Renal cortex interstitium (tissue), 11 donors: ENCODE measurements around the gene WDTC1. TPM values are rescaled to one million over a fixed set of nuclear protein-coding genes. Genes with fewer than 3 reads are reported as not detected.

Experiments
- DNase-seq, 11 donors: peaks; one replicate each; pipeline ENCODE4 v3.0.0-alpha.2; 2013; ENCODE audit warnings: low read depth in 9 of 11, low spot score in 4 of 11; ENCODE audit errors: extremely low read depth in 1 of 11
- polyA plus RNA-seq, 3 donors: library from polyadenylated mRNA; unstranded; fragments of 120-200 nt; gene quantifications; one replicate each; pipeline ENCODE4 v1.2.1, GENCODE V29; 2013; ENCODE audit not compliant: insufficient read length in 3 of 3

Gene WDTC1
- polyA plus RNA-seq, 3 donors: 38.1 to 49.8 (median 46.8) TPM

DNA sequence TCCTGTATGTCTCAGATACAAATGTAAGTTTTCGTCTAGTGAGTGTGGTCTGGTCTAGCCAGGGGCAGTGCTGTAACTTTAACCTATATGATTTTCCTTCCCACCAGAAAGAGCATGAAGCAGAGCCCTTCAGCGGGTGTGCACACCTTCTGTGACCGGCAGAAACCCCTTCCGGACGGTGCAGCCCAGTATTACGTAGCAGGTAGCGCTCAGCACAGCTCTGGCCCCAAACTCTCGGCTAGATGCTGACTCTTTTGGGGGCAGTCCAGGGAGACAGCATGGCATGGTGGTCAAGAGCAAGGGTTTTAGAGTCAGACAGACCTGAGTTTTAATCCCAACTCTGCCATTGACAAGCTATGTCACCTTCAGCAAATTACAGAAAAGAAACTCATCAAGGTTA is 59.5 kb downstream of the WDTC1 start:
- DNase-seq: no peak

- DNase-seq: peak in 1 of 11 donors; percentile 44
These were observed 62.4 kb downstream of the WDTC1 start for GRCh38 chr1:27296773-27297291.

DNA sequence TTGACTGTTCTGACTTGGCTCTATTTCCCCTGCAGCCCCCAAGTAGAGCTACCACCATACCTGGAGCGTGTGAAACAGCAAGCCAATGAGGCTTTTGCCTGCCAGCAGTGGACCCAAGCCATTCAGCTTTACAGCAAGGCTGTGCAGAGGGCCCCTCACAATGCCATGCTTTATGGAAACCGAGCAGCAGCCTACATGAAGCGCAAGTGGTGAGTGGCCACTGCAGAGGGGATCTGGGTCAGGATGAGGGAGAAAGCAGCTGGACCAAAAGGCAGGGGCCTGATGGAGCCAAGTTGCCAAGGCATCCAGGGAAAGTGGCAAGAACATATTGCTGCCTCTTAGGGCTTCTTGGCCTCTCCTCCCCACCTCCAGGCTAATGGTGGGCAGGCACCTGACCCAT is 63.5 kb downstream of the WDTC1 start:
- no peak for DNase-seq

DNA sequence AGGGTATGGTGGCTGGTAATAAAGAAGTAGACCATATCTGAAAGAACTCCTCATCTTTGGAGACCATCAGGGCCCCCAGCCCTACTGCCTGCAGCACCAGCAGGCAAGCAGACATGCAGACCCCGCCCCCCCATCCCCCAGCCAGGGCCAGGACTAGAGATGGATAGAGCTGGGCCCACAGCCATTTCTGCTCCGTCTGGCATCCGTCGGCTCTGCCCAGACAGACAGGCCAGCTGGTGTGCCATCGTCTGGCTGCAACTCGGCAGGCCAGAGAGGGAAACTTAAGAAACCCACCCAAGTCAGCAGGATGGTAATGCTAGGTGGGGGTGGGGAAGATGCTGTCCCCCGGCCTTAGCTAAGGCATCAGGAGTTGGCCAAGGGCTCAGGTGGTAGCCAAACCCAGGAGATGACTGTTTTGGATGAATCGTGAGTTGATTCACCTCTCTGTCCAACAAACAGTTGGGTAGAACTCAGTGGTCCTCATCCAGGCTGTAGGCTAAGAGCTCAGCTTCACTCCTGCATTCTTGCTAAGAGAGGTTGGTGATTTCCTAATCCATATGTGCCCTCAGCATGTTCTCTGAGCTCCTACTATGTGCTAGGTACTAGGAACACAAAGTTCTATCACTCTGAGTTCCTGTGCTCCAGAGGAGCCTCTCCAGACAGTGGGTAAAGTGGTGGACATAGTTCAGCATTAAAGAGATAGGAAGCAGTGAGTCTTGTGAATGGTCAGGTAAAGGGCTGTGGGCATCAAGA is 64.4 kb downstream of the WDTC1 start:
- DNase-seq: no peak

DNA sequence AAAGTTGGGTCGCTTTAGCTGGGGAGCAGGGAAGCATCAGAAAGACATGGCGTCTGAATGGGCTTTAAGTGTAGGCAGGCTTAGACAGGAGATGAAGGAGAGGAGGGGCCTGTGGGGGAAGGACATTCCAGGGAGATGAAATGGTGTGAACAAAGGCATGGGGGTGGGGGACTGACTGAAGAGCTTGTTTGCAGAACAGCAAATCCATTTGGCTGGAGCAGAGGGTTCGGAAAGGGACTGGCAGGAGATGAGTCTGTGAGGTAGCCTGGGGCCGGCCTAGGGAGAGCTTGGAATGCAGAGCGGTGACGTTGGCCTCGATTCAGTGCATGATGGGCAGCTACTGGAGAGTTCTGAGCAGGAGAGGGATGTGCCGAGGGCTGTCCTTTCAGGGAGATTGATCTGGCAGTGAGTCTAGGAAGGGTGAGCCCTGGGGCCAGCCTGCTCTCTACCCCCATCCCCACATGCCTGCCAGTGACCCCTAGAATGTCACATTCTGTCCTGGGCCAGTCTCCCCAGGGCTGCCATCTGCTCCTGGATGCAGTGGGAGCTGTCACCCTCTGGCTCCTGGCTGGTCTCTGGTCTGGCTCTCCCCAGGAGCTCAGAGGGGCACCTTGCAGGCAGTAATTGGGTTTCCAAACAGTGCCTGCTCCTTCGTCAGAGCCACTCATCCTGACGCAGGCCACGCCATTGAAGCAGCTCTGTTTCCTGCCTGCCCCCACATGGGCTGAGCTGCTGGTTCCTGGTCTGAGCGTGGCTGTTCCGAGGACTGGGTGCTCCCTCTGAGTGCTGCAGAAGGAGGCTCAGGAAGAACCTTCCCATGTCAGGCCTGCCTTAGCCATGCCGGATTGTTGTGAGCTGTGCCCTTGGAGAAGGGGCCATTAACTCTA is 65.2 kb downstream of the WDTC1 start:
- peak in 3 of 11 donors; percentile 32 to 41 (median 37) for DNase-seq

DNA sequence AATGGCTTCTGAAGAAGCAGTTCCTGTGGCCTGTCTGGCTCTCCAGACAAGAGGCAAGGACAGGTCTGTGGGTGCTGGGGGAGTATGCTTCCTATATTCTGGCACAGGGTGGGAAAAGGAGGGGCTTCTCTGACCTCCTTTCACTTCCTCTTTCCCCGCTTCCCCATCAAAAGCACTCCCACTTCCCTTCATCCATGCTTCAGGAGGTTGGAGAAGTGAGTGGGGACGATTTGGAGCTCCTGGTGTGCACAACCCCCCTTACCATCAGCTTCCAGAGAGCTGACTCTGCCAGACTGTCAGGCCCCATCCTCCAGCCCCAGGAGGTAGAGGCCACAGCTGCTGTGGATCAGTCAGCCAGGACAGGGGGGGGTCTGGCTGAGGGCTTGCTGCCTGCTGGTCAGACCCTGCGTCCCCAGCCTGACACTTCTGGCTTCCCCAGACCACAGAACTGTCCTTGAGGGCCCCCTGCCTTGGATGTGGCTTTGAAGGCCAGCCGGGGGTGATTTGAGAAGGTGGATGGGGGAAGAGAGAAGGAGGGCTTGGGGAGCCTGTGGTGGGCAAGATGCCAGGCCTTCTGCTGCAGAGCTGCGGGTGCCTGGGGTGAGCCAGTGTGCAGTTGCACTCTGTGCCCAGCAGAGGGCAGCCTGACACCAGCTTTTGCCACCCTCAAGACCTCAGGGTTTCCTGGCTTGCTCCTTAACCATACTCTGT is 66.1 kb downstream of the WDTC1 start:
- DNase-seq: peak; percentile 77 to 92 (median 86)

GRCh38 chr1:27301052-27301422 is 66.6 kb downstream of the WDTC1 start:
- DNase-seq: no peak

GRCh38 chr1:27301582-27302199 is 67.3 kb downstream of the WDTC1 start:
- DNase-seq: no peak

GRCh38 chr1:27302612-27303011 is 68.2 kb downstream of the WDTC1 start:
- DNase-seq: no peak

DNA sequence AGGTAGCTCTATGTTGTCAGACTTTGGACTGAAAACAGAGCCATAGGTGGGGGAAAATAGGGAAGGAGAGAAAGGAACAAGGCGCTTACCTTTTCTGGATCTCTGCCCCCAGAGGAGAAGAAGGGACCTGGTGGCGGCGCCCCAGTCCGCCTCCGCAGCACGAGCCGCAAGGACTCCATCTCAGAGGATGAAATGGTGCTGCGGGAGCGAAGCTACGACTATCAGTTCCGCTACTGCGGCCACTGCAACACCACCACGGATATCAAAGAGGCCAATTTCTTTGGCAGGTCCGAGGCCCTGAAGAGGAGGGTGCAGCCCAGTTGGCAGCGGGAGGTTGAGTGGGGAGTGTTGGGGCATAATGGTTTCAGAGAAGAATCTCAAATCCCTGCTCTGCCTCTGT is 69.1 kb downstream of the WDTC1 start:
- no peak for DNase-seq

- no peak for DNase-seq
These were observed 71.6 kb downstream of the WDTC1 start for GRCh38 chr1:27306071-27306470.

DNA sequence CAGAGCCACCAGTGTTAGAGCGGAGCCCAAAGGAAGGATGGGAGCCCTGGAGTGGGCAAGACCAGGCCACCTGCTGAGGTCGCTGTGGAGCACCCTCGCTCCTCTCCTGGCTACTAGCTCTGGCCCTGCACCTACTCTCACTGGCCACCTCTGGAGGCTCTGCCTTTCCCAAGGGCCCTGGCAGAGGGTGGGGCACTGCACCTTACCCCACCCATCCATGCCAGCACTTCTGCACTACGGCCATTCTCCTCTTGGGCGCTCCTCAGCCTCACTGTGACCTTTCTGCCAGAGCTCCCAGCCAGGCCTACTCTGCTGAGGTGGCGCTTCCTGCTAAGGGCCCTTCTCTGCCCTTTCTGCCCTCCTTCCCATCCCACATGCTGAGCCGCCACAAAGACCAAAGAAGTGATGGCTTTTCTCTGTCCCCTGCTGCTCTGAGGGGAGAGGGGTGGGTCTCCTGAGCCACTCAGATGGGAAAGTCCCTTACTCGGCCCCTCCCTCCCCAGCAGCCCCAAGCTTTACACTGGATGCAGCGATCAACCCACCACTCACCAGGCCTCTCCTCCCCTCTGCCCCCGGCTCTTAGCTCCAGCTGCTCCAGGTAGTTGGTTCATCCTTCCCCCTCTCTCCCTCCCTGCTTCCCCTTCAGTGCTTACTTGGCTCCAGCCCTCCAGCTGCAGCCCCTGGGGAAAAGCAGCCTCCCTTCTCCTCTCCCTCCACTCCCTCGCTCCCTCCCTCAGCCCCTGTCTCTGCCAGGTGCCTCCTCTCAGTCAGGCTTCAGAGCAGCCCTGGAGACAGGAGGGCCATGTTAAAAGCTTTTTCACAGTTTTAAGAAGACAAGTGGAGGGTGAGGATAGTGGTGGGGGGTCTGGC is 72.7 kb downstream of the WDTC1 start:
- peak in 5 of 11 donors; percentile 40 to 52 (median 42) for DNase-seq

DNA sequence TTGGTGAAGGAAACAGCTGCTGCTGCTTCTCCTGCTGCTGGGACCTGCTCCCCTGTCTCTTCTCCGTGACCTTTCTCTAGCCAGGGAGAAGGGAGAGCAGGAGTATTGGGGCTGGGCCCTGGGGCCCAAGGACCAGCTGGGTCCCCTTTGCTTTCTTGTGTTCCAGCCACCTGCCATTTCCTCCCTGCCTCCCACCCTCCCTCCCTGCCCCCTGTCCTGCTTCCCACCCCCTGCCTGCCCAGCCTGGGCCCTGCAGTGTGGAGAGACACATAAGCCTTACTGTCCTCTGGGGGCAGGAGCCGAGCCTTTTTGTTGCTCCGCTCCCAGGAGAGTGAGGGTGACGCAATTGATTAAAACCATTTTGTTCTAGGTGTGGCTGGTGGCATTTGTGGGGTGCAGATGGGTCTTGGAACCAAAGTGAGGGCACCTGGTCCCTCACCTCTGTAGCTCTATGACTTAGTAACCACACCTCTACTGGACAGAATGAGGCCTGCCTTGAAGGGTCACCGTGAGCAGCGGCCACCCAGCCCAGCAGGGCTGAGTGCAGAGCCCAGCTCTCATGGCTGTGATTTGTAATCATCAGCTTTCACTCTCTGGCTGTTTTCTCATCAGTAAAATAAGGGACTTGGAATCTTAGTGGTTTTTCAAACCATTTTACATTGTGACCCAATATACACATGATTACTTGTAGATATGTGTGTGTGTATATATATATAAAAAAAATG is 73.6 kb downstream of the WDTC1 start:
- no peak for DNase-seq

- no peak for DNase-seq
These were observed 79.7 kb downstream of the WDTC1 start for GRCh38 chr1:27314169-27314568.

DNA sequence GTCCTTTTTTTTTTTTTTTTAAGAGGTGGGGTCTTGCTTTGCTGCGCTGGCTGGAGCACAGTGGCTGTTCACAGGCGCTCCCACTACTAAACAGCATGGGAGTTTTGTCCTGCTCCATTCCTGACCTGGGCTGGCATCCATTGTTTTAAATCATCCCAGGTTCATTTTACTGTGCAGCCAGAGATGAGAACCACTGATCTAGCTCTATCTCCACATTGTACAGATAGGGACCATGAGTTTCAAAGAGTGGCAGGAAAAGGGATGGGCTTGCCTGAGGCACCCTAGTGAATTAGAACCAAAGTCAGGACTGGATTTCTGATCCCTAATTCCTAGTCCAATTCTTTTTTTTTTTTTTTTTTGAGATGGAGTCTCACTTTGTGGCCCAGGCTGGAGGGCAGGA is 80.3 kb downstream of the WDTC1 start:
- no peak for DNase-seq

DNA sequence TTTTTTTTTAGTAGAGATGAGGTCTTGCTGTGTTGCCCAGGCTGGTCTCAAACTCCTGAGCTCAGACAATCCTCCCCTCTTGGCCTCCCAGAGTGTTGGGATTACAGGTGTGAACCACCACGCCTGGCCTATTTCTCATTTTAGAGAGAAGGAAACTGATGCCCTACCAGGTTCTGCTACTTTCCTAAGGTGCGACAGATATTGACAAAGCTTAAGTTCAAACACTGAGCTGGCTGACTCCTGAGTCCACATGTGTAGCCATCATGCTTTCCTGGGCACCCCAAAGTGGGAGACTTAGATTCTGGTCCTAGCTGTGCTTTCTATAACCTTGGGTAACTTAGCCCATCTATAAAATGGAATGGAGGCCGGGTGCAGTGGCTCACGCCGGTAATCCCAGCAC is 82.4 kb downstream of the WDTC1 start:
- no peak for DNase-seq

GRCh38 chr1:27318136-27318535 is 83.7 kb downstream of the WDTC1 start:
- DNase-seq: no peak

GRCh38 chr1:27318596-27318995 is 84.2 kb downstream of the WDTC1 start:
- DNase-seq: no peak
